ENCODE measurements around the gene RAB28.

GRCh38 chr4:13396161-13396560 is 88.0 kb downstream of the RAB28 start:
- TF ChIP-seq POLR2A (IDR thresholded peaks at IDR 0.05) (no peak), CTCF (IDR thresholded peaks at IDR 0.05) (no peak)
